Right lobe of liver (tissue), 5 donors: Measurements from ENCODE around the gene PSMA4. TPM values are rescaled to one million over a fixed set of nuclear protein-coding genes. Genes with fewer than 3 reads are reported as not detected.

Experiments used
- small RNA-seq, 2 experiments: library from RNA; depleted of rRNA; stranded (forward); fragments of <200 nt; gene quantifications; one replicate each; pipeline ENCODE3, GENCODE V24; 2016
- total RNA-seq, 6 experiments: library from RNA; depleted of rRNA in 2 of 6; stranded (reverse); fragments of >200 nt in 2 of 6; fragmentation: NEBNext Ultra II Directional in 3 of 6; extraction: Animal tissue kit (Norgen Biotek cat#: 25700) in 3 of 6; gene quantifications; one replicate each; pipeline versions ENCODE4 v1.1.0 to v1.2.4, GENCODE V29; 2016 to 2023
- donor health status: DM: no; HTN: no; CAD: no.
- donor health status: DM: no; HTN: no; CAD: no.
- donor health status: DM: no; HTN: yes; CAD: no.
- donor health status: DM: no; HTN: yes; CAD: no.

The PSMA4 gene
- total RNA-seq, 6 experiments from 2014 or later, result 66.1 to 147 (median 92.3) TPM

Small RNA genes within 50 kb of the gene (small RNA-seq; reads per million reads assigned to genes)
- gene AC067863.2, result 0 reads per million in 2 experiments

Other genes with a start within 250 kb of the PSMA4 start
- gene SKIC8, start 240.8 kb upstream of the PSMA4 start, total RNA-seq, result 10 to 100 TPM; 21.7 to 30.3 (median 23.0) TPM
- gene CRABP1, start 200.1 kb upstream of the PSMA4 start, total RNA-seq, result not detected
- gene IREB2, start 102.2 kb upstream of the PSMA4 start, total RNA-seq, result 10 to 100 TPM; 17.1 to 36.2 (median 25.6) TPM
- 1 to 10 TPM; 3.7 to 8.9 (median 5.2) TPM for gene HYKK, start 32.9 kb upstream of the PSMA4 start, total RNA-seq
- under 1 TPM in 5 of 6 experiments, not detected in 1; 0.19 to 0.56 (median 0.38) TPM for gene CHRNA5, start 25.1 kb downstream of the PSMA4 start, total RNA-seq
- not detected for gene CHRNA3, start 80.6 kb downstream of the PSMA4 start, total RNA-seq
- under 1 TPM in 1 of 6 experiments, not detected in 5; 0.53 TPM for gene CHRNB4, start 100.8 kb downstream of the PSMA4 start, total RNA-seq